GM21723 (cell line): Measurements from ENCODE around the gene SH2D7.

Experiments used
- ATAC-seq: cut with Tn5 transposase; IDR thresholded peaks from one replicate; pipeline ENCODE4 v1.9.1; 2021; ENCODE audit warnings: mild to moderate bottlenecking, moderate library complexity; ENCODE audit not compliant: unreplicated experiment

SH2D7 gene

GRCh38 chr15:78092261-78093041, at the start of gene SH2D7:
Gene SH2D7 (plus strand): TSS chr15:78092561. CDS start chr15:78092585, 24 bp downstream.
- no peak for ATAC-seq

- ATAC-seq = no peak
Measured at GRCh38 chr15:78044407-78045155, 47.8 kb upstream of the SH2D7 start.

- no peak for ATAC-seq
Measured at GRCh38 chr15:78045189-78045588, 47.2 kb upstream of the SH2D7 start.

- no peak for ATAC-seq
Measured at GRCh38 chr15:78046796-78047341, 45.5 kb upstream of the SH2D7 start.

- no peak for ATAC-seq
Measured at GRCh38 chr15:78047761-78048627, 44.4 kb upstream of the SH2D7 start.

- ATAC-seq = no peak
Measured at GRCh38 chr15:78048628-78048920, 43.8 kb upstream of the SH2D7 start.

GRCh38 chr15:78049691-78050440, 42.5 kb upstream of the SH2D7 start:
- ATAC-seq = peak; percentile 74

GRCh38 chr15:78050441-78050809, 41.9 kb upstream of the SH2D7 start:
- no peak for ATAC-seq

- ATAC-seq = no peak
Measured at GRCh38 chr15:78050826-78051225, 41.5 kb upstream of the SH2D7 start.

GRCh38 chr15:78051596-78051995, 40.8 kb upstream of the SH2D7 start:
- no peak for ATAC-seq

- ATAC-seq = no peak
Measured at GRCh38 chr15:78052001-78052401, 40.4 kb upstream of the SH2D7 start.

- no peak for ATAC-seq
Measured at GRCh38 chr15:78052545-78052944, 39.8 kb upstream of the SH2D7 start.

GRCh38 chr15:78054518-78054917, 37.8 kb upstream of the SH2D7 start:
- ATAC-seq = no peak

- ATAC-seq = no peak
Measured at GRCh38 chr15:78054966-78055365, 37.4 kb upstream of the SH2D7 start.

- ATAC-seq = no peak
Measured at GRCh38 chr15:78055919-78056713, 36.2 kb upstream of the SH2D7 start.

- no peak for ATAC-seq
Measured at GRCh38 chr15:78056714-78057269, 35.6 kb upstream of the SH2D7 start.

GRCh38 chr15:78057803-78058202, 34.6 kb upstream of the SH2D7 start:
- ATAC-seq = no peak

- no peak for ATAC-seq
Measured at GRCh38 chr15:78058401-78058935, 33.9 kb upstream of the SH2D7 start.
